ENCODE measurements around the gene ZNF213.
"Not testable (repeated sequence)": the region's sequence is repeated elsewhere in the genome, so short reads cannot be mapped to it uniquely, and the experiment has no call there.

The ZNF213 gene

GRCh38 chr16:3138823-3139426 is 4.1 kb downstream of the ZNF213 start:
- Histone ChIP-seq H2BK12ac (ENCODE audit: low read length) (no peak overlapping the region), H2AFZ (ENCODE audit: insufficient read depth, low read length, poor library complexity) (no peak overlapping the region), H3K79me2 (ENCODE audit: control insufficient read depth, insufficient read depth, low read length, poor library complexity) (peaks cover 8% of the 10 kb centered on the region), H3K79me1 (ENCODE audit: low read length) (peaks cover 9% of the 10 kb centered on the region), H3K9me3 (ENCODE audit: insufficient read depth, low read depth, low read length) (peaks cover 3% of the 10 kb centered on the region), H2BK5ac (ENCODE audit: low read depth, low read length, poor library complexity) (peak overlapping the region; percentile 4), H3K18ac (ENCODE audit: low read length) (no peak overlapping the region), H4K91ac (ENCODE audit: low read depth, low read length) (no peak overlapping the region), H3K27me3 (ENCODE audit: insufficient read depth, low read length) (no peaks in the 10 kb centered on the region), H3K4ac (ENCODE audit: low read depth, low read length) (no peak overlapping the region), H2AK5ac (ENCODE audit: low read length) (no peak overlapping the region), H3K4me2 (ENCODE audit: low read length) (peak overlapping the region; percentile 20), H3K14ac (ENCODE audit: low read length) (peak overlapping the region; percentile 4), H3K36me3 (ENCODE audit: control insufficient read depth in 1 of 2, insufficient read depth in 2 of 2, low read length in 2 of 2) (peaks cover 33 to 35% of the 10 kb centered on the region in 2 experiments), H4K12ac (ENCODE audit: low read depth, low read length) (peak overlapping the region; percentile 14), H3K9ac (ENCODE audit: low read length) (peak overlapping the region; percentile 6), H3K27ac (ENCODE audit: low read depth, low read length) (peak overlapping the region; percentile 43), H4K8ac (ENCODE audit: low read depth, low read length) (no peak overlapping the region), H3K4me1 (ENCODE audit: control insufficient read depth in 1 of 2, insufficient read depth in 2 of 2, low read length in 2 of 2) (peaks cover 6 to 15% of the 10 kb centered on the region in 2 experiments), H3K23ac (ENCODE audit: low read length) (no peak overlapping the region), H3K4me3 (ENCODE audit: low read depth, low read length) (no peak overlapping the region), H2BK120ac (ENCODE audit: insufficient read depth, low read length, poor library complexity) (no peak overlapping the region)
- no peak for DNase-seq
- no CpG with 5 or more reads among the region's 14 CpGs for WGBS (ENCODE audit: extremely low coverage, insufficient coverage, insufficient read length)

- H3K27ac ChIP-seq (ENCODE audit: low read depth, low read length): peak overlapping the region; percentile 43
- H3K27me3 ChIP-seq (ENCODE audit: insufficient read depth, low read length); H3K4me3 ChIP-seq (ENCODE audit: low read depth, low read length); H3K4ac ChIP-seq (ENCODE audit: low read depth, low read length); H3K18ac ChIP-seq (ENCODE audit: low read length); H2AFZ ChIP-seq (ENCODE audit: insufficient read depth, low read length, poor library complexity); H4K8ac ChIP-seq (ENCODE audit: low read depth, low read length); H3K9me3 ChIP-seq (ENCODE audit: insufficient read depth, low read depth, low read length); H2BK12ac ChIP-seq (ENCODE audit: low read length); H4K91ac ChIP-seq (ENCODE audit: low read depth, low read length); H3K79me1 ChIP-seq (ENCODE audit: low read length); H2BK120ac ChIP-seq (ENCODE audit: insufficient read depth, low read length, poor library complexity); H3K23ac ChIP-seq (ENCODE audit: low read length); H3K79me2 ChIP-seq (ENCODE audit: control insufficient read depth, insufficient read depth, low read length, poor library complexity); H2AK5ac ChIP-seq (ENCODE audit: low read length): not testable (repeated sequence)
- H2BK5ac ChIP-seq (ENCODE audit: low read depth, low read length, poor library complexity): peak overlapping the region; percentile 4
- peaks cover 6 to 14% of the 10 kb centered on the region in 2 experiments for H3K4me1 ChIP-seq (ENCODE audit: control insufficient read depth in 1 of 2, insufficient read depth in 2 of 2, low read length in 2 of 2)
- peak overlapping the region; percentile 6 for H3K9ac ChIP-seq (ENCODE audit: low read length)
- peak overlapping the region; percentile 20 for H3K4me2 ChIP-seq (ENCODE audit: low read length)
- peak overlapping the region; percentile 14 for H4K12ac ChIP-seq (ENCODE audit: low read depth, low read length)
- peak in 1 of 2 donors; percentile 44 for DNase-seq
- WGBS (ENCODE audit: extremely low coverage, insufficient coverage, insufficient read length): no CpG with 5 or more reads among the region's 9 CpGs
- H3K14ac ChIP-seq (ENCODE audit: low read length): peak overlapping the region; percentile 4
- peaks cover 33 to 35% of the 10 kb centered on the region in 2 experiments for H3K36me3 ChIP-seq (ENCODE audit: control insufficient read depth in 1 of 2, insufficient read depth in 2 of 2, low read length in 2 of 2)
Measured at GRCh38 chr16:3139561-3139960, 4.7 kb downstream of the ZNF213 start.

GRCh38 chr16:3140603-3141427 is 6.0 kb downstream of the ZNF213 start:
- Histone ChIP-seq H3K9ac (ENCODE audit: low read length) (no peak overlapping the region), H3K27me3 (ENCODE audit: insufficient read depth, low read length) (no peaks in the 10 kb centered on the region), H2AK5ac (ENCODE audit: low read length) (no peak overlapping the region), H3K79me1 (ENCODE audit: low read length) (no peaks in the 10 kb centered on the region), H2BK5ac (ENCODE audit: low read depth, low read length, poor library complexity) (no peak overlapping the region), H3K4me1 (ENCODE audit: control insufficient read depth in 1 of 2, insufficient read depth in 2 of 2, low read length in 2 of 2) (peaks cover 6 to 14% of the 10 kb centered on the region in 2 experiments), H2BK12ac (ENCODE audit: low read length) (no peak overlapping the region), H3K27ac (ENCODE audit: low read depth, low read length) (no peak overlapping the region), H3K18ac (ENCODE audit: low read length) (no peak overlapping the region), H3K14ac (ENCODE audit: low read length) (no peak overlapping the region), H3K36me3 (ENCODE audit: control insufficient read depth in 1 of 2, insufficient read depth in 2 of 2, low read length in 2 of 2) (peaks cover 33 to 35% of the 10 kb centered on the region in 2 experiments), H3K4ac (ENCODE audit: low read depth, low read length) (no peak overlapping the region), H4K91ac (ENCODE audit: low read depth, low read length) (no peak overlapping the region), H3K9me3 (ENCODE audit: insufficient read depth, low read depth, low read length) (peaks cover 3% of the 10 kb centered on the region), H2BK120ac (ENCODE audit: insufficient read depth, low read length, poor library complexity) (no peak overlapping the region), H4K12ac (ENCODE audit: low read depth, low read length) (no peak overlapping the region), H3K79me2 (ENCODE audit: control insufficient read depth, insufficient read depth, low read length, poor library complexity) (no peaks in the 10 kb centered on the region), H3K4me2 (ENCODE audit: low read length) (no peak overlapping the region), H3K23ac (ENCODE audit: low read length) (no peak overlapping the region), H4K8ac (ENCODE audit: low read depth, low read length) (no peak overlapping the region), H3K4me3 (ENCODE audit: low read depth, low read length) (no peak overlapping the region), H2AFZ (ENCODE audit: insufficient read depth, low read length, poor library complexity) (no peak overlapping the region)
- no peak for DNase-seq
- WGBS (ENCODE audit: extremely low coverage, insufficient coverage, insufficient read length): no CpG with 5 or more reads among the region's 69 CpGs

GRCh38 chr16:3141781-3142311 is 7.0 kb downstream of the ZNF213 start:
- no peaks in the 10 kb centered on the region for H3K79me1 ChIP-seq (ENCODE audit: low read length)
- H3K23ac ChIP-seq (ENCODE audit: low read length): no peak overlapping the region
- H2BK12ac ChIP-seq (ENCODE audit: low read length): no peak overlapping the region
- H3K18ac ChIP-seq (ENCODE audit: low read length): no peak overlapping the region
- no peak overlapping the region for H2AK5ac ChIP-seq (ENCODE audit: low read length)
- no peak overlapping the region for H2BK5ac ChIP-seq (ENCODE audit: low read depth, low read length, poor library complexity)
- H3K9me3 ChIP-seq (ENCODE audit: insufficient read depth, low read depth, low read length): peaks cover 3% of the 10 kb centered on the region
- H2AFZ ChIP-seq (ENCODE audit: insufficient read depth, low read length, poor library complexity): no peak overlapping the region
- H3K9ac ChIP-seq (ENCODE audit: low read length): no peak overlapping the region
- H4K91ac ChIP-seq (ENCODE audit: low read depth, low read length): no peak overlapping the region
- H3K14ac ChIP-seq (ENCODE audit: low read length): no peak overlapping the region
- H4K12ac ChIP-seq (ENCODE audit: low read depth, low read length): no peak overlapping the region
- no peak overlapping the region for H2BK120ac ChIP-seq (ENCODE audit: insufficient read depth, low read length, poor library complexity)
- H3K27me3 ChIP-seq (ENCODE audit: insufficient read depth, low read length): no peaks in the 10 kb centered on the region
- no CpG with 5 or more reads among the region's 23 CpGs for WGBS (ENCODE audit: extremely low coverage, insufficient coverage, insufficient read length)
- no peak overlapping the region for H3K4ac ChIP-seq (ENCODE audit: low read depth, low read length)
- DNase-seq: no peak
- no peaks in the 10 kb centered on the region for H3K79me2 ChIP-seq (ENCODE audit: control insufficient read depth, insufficient read depth, low read length, poor library complexity)
- no peak overlapping the region for H4K8ac ChIP-seq (ENCODE audit: low read depth, low read length)
- peaks cover 6 to 14% of the 10 kb centered on the region in 2 experiments for H3K4me1 ChIP-seq (ENCODE audit: control insufficient read depth in 1 of 2, insufficient read depth in 2 of 2, low read length in 2 of 2)
- no peak overlapping the region for H3K4me2 ChIP-seq (ENCODE audit: low read length)
- H3K27ac ChIP-seq (ENCODE audit: low read depth, low read length): no peak overlapping the region
- H3K4me3 ChIP-seq (ENCODE audit: low read depth, low read length): no peak overlapping the region
- H3K36me3 ChIP-seq (ENCODE audit: control insufficient read depth in 1 of 2, insufficient read depth in 2 of 2, low read length in 2 of 2): peaks cover 33 to 35% of the 10 kb centered on the region in 2 experiments

Measured in trophoblast cell (in vitro differentiated cells and primary cell).